IPS-18a (cell line): ENCODE results near the gene ILRUN.
"Not testable (repeated sequence)": the region's sequence is repeated elsewhere in the genome, so short reads cannot be mapped to it uniquely, and the experiment has no call there.

Experiments
- H3K27ac ChIP-seq: one replicate; pipeline ENCODE4 v1.5.1; 2013; ENCODE audit warnings: low read length
- H3K27me3 ChIP-seq: one replicate; pipeline ENCODE4 v1.6.1; 2013; ENCODE audit warnings: mild to moderate bottlenecking, low read length; ENCODE audit not compliant: control insufficient read depth, insufficient read depth
- H3K36me3 ChIP-seq: one replicate; pipeline ENCODE4 v1.6.1; 2013; ENCODE audit warnings: low read depth, low read length; ENCODE audit not compliant: control insufficient read depth
- H3K4me1 ChIP-seq: one replicate; pipeline ENCODE4 v1.6.1; 2013; ENCODE audit warnings: low read depth, low read length; ENCODE audit not compliant: control insufficient read depth
- H3K4me3 ChIP-seq: one replicate; pipeline ENCODE4 v1.5.1; 2013; ENCODE audit warnings: low read length
- H3K9ac ChIP-seq: one replicate; pipeline ENCODE4 v1.6.1; 2013; ENCODE audit warnings: mild to moderate bottlenecking, low read length, moderate library complexity
- H3K9me3 ChIP-seq: one replicate; pipeline ENCODE4 v1.6.1; 2013; ENCODE audit warnings: low read depth, low read length; ENCODE audit not compliant: control insufficient read depth

Gene ILRUN

DNA sequence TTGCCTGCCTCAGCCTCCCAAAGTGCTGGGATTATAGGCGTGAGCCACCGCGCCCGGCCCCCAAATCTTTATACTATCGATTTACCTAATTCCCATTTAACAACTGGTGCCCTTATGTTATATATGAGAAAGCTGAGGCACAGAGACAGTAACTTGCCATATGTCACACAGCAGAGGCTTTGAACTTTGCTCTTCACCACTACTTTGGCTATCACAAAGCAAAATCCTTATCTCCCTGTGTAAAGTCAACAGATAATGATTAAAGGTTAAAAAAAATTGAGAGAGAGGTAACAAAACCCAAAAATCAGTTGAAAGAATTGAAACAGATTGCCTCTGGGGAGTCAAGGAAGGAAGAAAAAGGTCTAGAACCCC lies 22.3 kb downstream of the ILRUN start:
- Histone ChIP-seq H3K36me3 (no peaks in the 10 kb centered on the region), H3K4me1 (no peaks in the 10 kb centered on the region), H3K27me3 (no peaks in the 10 kb centered on the region), H3K9me3 (no peaks in the 10 kb centered on the region), H3K9ac (no peak overlapping the region), H3K4me3 (no peak overlapping the region), H3K27ac (no peak overlapping the region)

DNA sequence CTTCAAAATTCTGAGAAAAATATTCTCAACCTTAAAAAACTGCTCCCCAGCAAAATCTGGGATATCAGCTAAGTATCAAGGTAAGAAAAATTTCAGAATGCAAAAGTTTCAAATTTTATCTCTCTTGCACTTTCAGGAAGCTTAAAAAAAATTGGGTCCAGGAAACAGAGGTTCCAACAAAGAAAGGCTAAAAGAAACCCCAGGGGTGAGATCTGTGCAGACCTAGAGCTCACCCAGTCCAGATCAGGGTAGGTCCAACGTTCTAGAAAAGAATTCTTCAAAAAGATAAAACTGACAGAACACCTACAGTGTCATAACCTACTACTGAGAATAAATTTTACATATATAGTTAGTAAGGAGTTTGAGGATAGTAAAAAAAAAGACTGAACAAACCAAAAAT lies 23.5 kb downstream of the ILRUN start:
- Histone ChIP-seq H3K27me3 (no peaks in the 10 kb centered on the region), H3K4me3 (no peak overlapping the region), H3K36me3 (no peaks in the 10 kb centered on the region), H3K27ac (no peak overlapping the region), H3K4me1 (no peaks in the 10 kb centered on the region), H3K9ac (no peak overlapping the region), H3K9me3 (no peaks in the 10 kb centered on the region)

DNA sequence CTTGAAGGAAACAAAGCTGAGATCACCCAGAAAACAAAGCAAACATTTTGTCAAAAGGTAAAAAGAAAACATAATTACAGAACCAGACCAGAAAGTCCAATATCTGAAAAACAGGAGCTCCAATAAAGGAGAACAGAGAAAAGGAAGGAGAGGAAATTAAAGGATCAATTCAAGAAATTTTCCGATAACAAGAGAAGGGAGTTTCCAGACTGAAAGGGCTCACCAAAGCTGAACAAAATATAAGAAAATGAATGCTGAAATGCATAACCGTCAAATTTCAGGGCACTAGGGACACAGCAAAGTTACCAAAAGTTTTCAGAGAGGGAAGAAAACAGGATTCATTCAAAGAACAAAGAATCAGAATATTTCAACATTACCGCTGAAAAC lies 23.9 kb downstream of the ILRUN start:
- no peaks in the 10 kb centered on the region for H3K9me3 ChIP-seq
- H3K4me1 ChIP-seq, result no peaks in the 10 kb centered on the region
- no peaks in the 10 kb centered on the region for H3K36me3 ChIP-seq
- H3K27ac ChIP-seq, result no peak overlapping the region
- H3K27me3 ChIP-seq, result no peaks in the 10 kb centered on the region
- H3K4me3 ChIP-seq, result no peak overlapping the region
- no peak overlapping the region for H3K9ac ChIP-seq

DNA sequence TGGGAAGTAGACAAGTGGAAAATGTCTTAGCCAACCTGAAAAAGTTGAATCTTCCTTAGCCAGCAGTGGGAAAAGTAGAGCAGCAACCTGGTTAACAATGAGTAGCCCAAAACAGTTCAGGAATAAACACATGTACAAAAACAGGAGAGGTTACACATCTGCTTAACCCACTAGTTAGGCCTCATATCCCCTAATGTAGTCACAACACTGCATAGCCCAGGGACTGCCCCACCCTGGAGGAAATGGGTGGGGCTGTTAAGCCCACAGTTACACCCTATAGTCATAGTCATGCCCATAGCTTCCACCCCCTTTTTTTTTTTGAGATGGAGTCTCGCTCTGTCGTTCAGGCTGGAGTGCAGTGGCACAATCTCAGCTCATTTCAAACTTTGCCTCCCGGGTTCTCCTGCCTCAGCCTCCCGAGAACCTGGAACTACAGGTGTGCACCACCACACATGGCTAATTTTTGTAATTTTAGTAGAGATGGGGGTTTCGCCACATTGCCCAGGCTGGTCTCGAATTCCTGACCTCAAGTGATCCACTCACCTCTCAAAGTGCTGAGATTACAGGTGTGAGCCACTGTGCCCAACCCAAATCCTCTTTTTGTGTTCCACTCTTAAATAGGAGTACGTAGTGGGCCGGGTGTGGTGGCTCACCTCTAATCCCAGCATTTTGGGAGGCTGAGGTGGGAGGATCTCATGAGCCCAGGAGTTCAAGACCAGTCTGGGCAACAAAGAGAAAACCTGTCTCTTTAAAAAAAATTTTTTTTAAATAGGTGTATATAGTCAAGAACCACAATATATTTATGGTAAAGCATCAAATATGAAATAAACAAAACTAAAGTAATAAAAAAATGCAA lies 24.5 kb downstream of the ILRUN start:
- no peak overlapping the region for H3K27ac ChIP-seq
- H3K9me3 ChIP-seq, result no peaks in the 10 kb centered on the region
- no peak overlapping the region for H3K4me3 ChIP-seq
- no peaks in the 10 kb centered on the region for H3K36me3 ChIP-seq
- no peak overlapping the region for H3K9ac ChIP-seq
- no peaks in the 10 kb centered on the region for H3K27me3 ChIP-seq
- H3K4me1 ChIP-seq, result no peaks in the 10 kb centered on the region

DNA sequence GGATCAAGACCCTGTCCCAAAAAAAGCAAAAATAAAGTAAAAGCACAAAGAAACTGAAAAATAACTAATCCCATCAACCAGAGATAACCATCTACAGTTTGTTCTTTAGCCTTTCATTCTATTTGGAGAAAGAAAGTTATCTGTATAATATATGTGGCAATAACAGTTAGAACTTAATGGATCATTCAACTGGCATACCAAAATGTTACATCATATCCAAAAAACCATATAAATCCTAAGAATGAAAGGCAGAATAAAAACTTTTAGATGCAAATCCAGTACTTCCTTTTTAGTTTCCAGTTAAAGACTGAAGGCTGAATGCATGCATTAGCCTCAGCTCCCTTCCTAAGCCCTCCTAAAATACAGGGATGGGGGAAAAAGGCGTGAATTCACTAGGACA lies 25.2 kb downstream of the ILRUN start:
- no peaks in the 10 kb centered on the region for H3K27me3 ChIP-seq
- no peak overlapping the region for H3K4me3 ChIP-seq
- H3K9ac ChIP-seq, result no peak overlapping the region
- H3K4me1 ChIP-seq, result no peaks in the 10 kb centered on the region
- H3K27ac ChIP-seq, result no peak overlapping the region
- no peaks in the 10 kb centered on the region for H3K36me3 ChIP-seq
- H3K9me3 ChIP-seq, result no peaks in the 10 kb centered on the region

DNA sequence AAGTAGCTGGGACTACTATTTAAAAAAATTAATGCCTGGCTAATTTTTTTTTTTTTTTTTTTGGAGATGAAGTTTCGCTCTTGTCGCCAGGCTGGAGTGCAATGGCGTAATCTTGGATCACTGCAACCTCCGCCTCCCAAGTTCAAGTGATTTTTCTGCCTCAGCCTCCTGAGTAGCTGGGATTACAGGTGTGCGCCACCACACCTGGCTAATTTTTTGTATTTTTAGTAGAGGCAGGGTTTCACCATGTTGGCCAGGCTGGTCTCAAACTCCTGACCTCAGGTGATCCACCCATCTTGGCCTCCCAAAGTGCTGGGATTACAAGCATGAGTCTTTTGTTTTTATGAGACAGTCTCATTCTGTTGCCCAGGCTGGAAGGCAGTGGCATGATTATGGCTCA lies 27.8 kb downstream of the ILRUN start:
- H3K27ac ChIP-seq, H3K36me3 ChIP-seq, H3K4me3 ChIP-seq, H3K9me3 ChIP-seq, H3K9ac ChIP-seq, H3K4me1 ChIP-seq, H3K27me3 ChIP-seq: not testable (repeated sequence)

DNA sequence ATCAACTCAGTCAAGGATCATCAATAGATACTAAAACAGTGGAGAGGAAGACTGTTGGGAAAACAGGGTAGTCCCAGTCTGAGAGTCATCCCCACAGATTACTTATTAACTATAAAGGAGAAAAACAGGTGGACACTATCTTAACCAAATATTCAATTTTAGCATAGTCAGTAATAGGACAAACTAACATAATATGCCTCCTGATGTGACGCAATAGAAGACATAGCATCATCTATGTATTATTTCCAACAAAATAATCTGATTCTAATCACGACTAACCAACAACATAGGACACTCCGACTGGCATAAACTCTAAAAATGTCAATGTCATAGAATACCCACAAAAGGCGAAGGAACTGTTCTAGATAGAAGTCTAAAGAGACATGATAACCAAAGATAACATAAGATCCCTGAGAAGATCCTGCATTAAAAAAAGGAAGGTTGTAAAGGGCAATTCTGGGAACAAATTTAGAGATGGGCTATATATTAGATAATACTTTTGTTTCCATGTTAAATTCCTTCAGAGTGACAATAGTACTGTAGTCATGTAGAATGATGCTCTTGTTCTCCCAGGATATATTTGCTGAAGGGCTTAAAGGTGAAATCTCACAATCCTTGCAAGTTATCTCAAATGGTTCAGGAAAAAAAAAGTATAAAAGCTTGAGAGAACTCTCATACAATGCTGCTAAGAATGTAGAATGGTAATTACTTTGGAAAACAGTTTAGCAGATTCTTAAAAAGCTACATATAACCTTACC lies 28.9 kb downstream of the ILRUN start:
- Histone ChIP-seq H3K4me3 (no peak overlapping the region), H3K27me3 (no peaks in the 10 kb centered on the region), H3K9me3 (no peaks in the 10 kb centered on the region), H3K36me3 (no peaks in the 10 kb centered on the region), H3K4me1 (peaks cover 7% of the 10 kb centered on the region), H3K9ac (no peak overlapping the region), H3K27ac (no peak overlapping the region)

DNA sequence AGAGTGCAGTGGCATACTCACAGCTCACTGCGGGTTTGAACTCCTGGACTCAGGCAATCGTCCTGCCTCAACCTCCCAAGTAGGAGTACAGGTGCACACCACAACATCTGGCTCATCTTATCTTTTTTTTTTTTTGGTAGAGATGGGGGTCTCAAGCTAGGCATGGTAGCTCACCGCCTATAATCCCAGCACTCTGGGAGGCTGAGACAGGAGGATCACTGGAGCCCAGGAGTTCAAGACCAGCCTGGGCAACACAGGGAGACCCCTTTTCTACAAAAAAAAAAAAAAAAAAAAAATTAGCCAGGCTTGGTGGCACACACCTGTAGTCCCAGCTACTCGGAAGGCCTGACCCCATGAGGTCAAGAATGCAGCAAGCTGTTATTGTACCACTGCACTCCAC lies 31.5 kb downstream of the ILRUN start:
- Histone ChIP-seq H3K4me3 (no peak overlapping the region), H3K36me3 (no peaks in the 10 kb centered on the region), H3K4me1 (peaks cover 7% of the 10 kb centered on the region), H3K9ac (no peak overlapping the region), H3K9me3 (no peaks in the 10 kb centered on the region), H3K27ac (no peak overlapping the region), H3K27me3 (no peaks in the 10 kb centered on the region)

DNA sequence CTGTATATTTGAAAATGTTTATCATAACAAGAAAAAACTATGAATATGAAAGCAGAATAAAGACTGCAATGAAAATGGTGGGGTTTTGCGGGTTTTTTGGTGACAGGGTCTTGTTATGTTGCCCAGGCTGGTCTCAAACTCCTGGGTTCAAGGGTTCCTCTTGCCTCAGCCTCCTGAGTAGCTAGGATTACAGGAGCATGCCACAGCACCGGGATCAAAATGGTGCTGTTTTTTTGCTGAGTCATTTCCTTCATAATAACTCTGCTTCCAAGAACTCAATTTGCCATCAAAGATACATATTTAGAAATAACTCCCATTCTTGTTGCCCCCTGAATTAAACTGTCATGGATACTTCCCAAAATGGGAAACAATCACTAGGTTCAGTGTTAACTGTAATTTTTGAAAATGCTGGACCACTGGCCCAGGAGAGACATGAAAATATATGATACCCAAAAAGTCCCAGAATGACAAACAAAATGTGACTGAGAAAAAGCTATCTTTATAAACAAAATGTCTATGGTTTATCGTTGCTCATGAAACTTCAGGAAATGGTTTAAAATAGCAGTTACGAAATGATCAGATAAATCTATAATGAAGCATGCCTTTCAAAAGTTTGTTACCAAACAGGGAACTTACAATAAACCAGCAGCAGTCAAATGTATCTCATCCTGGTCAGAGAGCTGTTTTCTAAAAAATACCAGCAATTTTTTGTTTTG lies 32.2 kb downstream of the ILRUN start:
- Histone ChIP-seq H3K27ac (peak overlapping the region; percentile 42), H3K9ac (no peak overlapping the region), H3K9me3 (no peaks in the 10 kb centered on the region), H3K27me3 (no peaks in the 10 kb centered on the region), H3K36me3 (no peaks in the 10 kb centered on the region), H3K4me3 (no peak overlapping the region), H3K4me1 (peaks cover 7% of the 10 kb centered on the region)

DNA sequence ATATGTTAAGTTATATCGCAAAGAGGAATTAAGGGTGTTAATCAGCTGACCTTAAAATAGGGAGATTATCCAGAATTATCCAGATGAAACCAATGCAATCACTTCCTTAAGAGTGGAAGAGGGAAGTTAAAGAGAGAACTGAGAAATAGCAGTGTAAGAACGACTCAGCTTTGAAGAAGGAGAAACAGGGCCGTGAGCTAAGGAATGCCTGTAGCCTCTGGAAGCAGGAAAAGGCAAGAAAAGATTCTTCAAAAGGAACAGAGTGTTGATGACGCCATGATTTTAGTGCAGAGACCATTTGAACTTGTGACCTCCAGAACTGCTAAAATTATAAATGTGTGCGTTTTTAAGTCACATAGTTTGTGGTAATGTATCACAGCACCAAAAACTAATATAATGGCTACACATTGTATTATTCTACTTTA lies 32.7 kb downstream of the ILRUN start:
- H3K4me1 ChIP-seq, result peaks cover 7% of the 10 kb centered on the region
- peak overlapping the region; percentile 42 for H3K27ac ChIP-seq
- H3K27me3 ChIP-seq, result no peaks in the 10 kb centered on the region
- no peak overlapping the region for H3K4me3 ChIP-seq
- no peaks in the 10 kb centered on the region for H3K9me3 ChIP-seq
- no peak overlapping the region for H3K9ac ChIP-seq
- no peaks in the 10 kb centered on the region for H3K36me3 ChIP-seq

DNA sequence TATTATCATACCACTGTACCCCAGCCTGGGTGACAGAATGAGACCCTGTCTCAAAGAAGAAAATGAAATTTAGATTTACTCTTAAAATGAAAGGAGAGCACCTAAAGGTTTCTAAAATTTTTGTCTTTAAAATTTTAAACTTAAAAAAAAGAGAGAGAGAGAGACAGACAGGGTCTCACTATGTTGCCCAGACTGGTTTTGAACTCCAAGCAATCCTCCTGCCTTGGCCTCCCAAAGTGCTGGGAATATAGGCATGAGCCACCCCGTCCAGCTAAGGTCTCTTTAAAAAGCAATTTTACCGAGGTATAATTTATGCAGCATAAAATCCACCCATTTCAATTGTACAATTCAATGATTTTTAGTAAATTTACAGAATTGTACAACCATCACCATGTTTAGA lies 33.2 kb downstream of the ILRUN start:
- no peaks in the 10 kb centered on the region for H3K9me3 ChIP-seq
- no peak overlapping the region for H3K27ac ChIP-seq
- H3K36me3 ChIP-seq, result no peaks in the 10 kb centered on the region
- H3K4me3 ChIP-seq, result no peak overlapping the region
- H3K9ac ChIP-seq, result no peak overlapping the region
- H3K4me1 ChIP-seq, result peaks cover 7% of the 10 kb centered on the region
- H3K27me3 ChIP-seq, result no peaks in the 10 kb centered on the region
